ENCODE measurements around the gene NCSTN.
A peak's percentile ranks its signal among the peaks of the same experiment; 100 is the strongest.
"Not testable (repeated sequence)": the region's sequence is repeated elsewhere in the genome, so short reads cannot be mapped to it uniquely, and the experiment has no call there.

NCSTN gene

DNA sequence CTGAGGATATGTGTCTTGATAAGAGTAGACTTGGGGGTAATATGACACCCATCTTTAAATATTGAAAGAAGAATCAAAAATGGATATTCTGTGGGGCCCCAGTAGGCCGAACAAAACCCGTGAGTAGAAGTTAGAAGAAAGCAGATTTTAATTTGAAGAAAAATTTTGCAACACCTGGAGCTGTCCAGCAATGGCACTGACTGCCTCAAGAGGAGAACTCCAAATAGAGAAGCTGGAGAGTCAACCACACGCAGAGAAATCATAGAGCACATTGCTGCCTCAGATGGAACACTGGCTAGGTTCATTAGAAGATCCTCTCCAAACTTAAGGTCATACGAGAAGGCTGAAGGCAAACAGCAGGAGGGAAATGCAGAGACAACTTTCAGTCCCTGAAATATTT lies 30.5 kb downstream of the NCSTN start:
- DNase-seq = no peak
- H3K9me3 Mint-ChIP-seq = no peaks in the 10 kb centered on the region

DNA sequence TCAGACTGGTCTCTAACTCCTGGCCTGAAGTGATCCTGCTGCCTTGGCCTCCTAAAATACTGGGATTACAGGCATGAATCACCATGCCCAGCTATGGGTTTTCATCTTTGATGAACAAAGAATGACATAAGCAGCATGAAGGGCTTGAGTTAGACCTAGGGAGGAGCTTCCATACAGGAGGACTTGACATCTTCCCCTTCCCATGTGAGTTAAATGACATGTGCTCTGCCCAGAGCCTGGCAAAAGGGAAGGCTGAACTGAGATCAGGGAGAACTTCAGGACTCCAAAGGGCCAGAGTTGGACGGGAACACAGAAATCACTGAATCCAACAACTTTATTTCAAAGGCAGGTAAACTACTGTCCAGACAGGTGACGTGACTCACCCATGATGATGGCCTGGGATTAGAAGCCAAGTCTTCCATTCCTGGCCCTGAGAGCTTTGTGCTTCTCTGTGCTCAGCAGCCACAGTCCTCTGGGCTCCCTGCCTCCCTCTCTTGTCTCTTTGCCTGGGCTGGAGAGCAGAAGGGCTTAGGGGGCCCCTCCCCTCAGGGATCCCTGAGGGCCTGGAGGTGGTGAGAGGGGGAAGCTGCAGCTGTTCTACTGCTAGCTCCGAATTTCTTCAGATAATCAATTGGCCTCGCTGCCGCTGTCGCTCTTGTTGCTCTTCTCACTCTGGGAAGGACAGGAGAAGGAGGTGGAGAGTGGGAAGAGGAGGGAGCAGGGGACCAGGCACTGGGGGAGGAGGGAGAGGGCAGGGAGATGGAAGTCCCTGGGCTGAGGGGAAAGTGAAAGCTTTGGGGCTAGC lies 31.3 kb downstream of the NCSTN start:
- peaks cover 69% of the 10 kb centered on the region for H3K4me1 Mint-ChIP-seq
- no peak overlapping the region for H3K27ac Mint-ChIP-seq
- DNase-seq = peak; percentile 28
- no peaks in the 10 kb centered on the region for H3K9me3 Mint-ChIP-seq
- no peak overlapping the region for H3K4me3 Mint-ChIP-seq
- TF ChIP-seq, protein P1, sequence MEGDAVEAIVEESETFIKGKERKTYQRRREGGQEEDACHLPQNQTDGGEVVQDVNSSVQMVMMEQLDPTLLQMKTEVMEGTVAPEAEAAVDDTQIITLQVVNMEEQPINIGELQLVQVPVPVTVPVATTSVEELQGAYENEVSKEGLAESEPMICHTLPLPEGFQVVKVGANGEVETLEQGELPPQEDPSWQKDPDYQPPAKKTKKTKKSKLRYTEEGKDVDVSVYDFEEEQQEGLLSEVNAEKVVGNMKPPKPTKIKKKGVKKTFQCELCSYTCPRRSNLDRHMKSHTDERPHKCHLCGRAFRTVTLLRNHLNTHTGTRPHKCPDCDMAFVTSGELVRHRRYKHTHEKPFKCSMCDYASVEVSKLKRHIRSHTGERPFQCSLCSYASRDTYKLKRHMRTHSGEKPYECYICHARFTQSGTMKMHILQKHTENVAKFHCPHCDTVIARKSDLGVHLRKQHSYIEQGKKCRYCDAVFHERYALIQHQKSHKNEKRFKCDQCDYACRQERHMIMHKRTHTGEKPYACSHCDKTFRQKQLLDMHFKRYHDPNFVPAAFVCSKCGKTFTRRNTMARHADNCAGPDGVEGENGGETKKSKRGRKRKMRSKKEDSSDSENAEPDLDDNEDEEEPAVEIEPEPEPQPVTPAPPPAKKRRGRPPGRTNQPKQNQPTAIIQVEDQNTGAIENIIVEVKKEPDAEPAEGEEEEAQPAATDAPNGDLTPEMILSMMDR (IDR thresholded peaks at IDR 0.05) = no peak
- H3K36me3 Mint-ChIP-seq (ENCODE audit: low read depth) = no peaks in the 10 kb centered on the region
- H3K27me3 Mint-ChIP-seq (ENCODE audit: low read depth, poor library complexity) = peaks cover 3% of the 10 kb centered on the region

More for the DNA sequence above, 30.5 kb downstream of the NCSTN start:
- H3K4me3 Mint-ChIP-seq = no peak overlapping the region
- no peaks in the 10 kb centered on the region for H3K36me3 Mint-ChIP-seq (ENCODE audit: low read depth)
- H3K27me3 Mint-ChIP-seq (ENCODE audit: low read depth, poor library complexity) = peaks cover 3% of the 10 kb centered on the region
- TF ChIP-seq, protein P1 (IDR thresholded peaks at IDR 0.05) = no peak
- H3K27ac Mint-ChIP-seq = no peak overlapping the region
- H3K4me1 Mint-ChIP-seq = peaks cover 66% of the 10 kb centered on the region

DNA sequence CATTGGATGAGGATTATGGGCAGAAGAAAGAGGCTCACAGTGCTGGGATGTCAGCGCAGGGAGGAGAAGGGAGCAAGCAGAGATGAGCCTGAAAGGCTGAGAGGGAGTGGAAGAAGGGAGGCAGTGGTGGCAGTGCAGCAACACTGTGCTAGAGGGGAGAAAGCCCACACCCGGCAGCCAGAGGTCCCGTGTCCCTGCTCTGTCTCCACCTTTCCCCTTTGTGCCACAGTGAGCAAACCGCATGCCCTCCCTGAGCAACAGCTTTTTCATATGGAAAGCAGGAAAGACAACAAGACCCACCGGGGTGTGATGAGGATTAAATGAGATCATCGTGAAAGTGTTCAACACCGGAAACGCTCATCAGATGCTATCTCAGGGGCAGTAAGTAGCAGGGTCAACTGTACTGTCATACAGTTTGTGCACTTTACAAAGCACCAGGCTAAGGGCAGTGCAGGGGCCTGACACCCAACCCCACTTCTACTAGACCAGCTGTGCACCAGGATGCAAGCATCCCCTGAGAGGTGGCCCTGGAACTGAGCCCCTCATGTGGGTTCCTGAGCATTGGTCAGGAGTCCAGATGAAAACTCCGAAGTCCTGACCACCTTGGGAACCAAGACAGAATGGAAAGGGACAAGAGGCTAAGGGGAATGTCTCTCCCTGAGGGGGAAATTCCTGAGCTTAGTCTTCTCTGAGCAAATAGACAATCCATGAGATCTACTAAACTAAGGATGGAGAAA lies 32.8 kb downstream of the NCSTN start:
- H3K9me3 Mint-ChIP-seq = no peaks in the 10 kb centered on the region
- peak overlapping the region; percentile 29 for H3K4me3 Mint-ChIP-seq
- H3K27ac Mint-ChIP-seq = no peak overlapping the region

DNA sequence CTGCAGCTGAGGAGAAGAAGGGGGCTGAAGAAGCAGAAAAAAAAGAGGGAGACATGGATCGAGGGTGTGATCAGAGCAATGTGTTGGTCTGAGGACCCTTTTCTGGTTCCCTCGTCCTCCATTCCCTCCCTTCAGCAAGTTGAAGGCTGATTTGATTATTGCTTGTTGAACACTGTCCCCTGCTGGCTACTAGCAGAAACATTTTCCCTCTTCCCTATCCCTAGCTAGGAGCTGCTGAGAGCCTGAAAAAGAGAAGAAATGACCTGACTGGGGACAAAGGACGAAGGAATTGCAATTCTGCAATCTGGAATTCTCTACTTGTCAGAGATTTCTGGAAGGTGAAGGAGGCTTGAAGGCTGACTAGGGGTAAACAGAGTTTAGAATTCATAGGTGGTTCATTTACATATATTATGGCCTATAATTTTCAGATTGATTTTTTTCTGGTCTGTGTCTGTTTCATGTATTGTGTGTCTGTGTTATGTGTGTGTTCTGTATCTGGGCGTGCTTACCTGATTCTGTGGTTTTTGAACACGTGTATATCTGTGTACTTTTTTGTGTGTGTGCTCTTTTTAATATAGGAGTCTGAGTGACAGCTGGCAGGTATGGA lies 33.4 kb downstream of the NCSTN start:
- peak; percentile 37 for DNase-seq
- H3K36me3 Mint-ChIP-seq (ENCODE audit: low read depth) = no peaks in the 10 kb centered on the region
- H3K27ac Mint-ChIP-seq = no peak overlapping the region
- H3K9me3 Mint-ChIP-seq = no peaks in the 10 kb centered on the region
- H3K27me3 Mint-ChIP-seq (ENCODE audit: low read depth, poor library complexity) = no peaks in the 10 kb centered on the region
- peak overlapping the region; percentile 29 for H3K4me3 Mint-ChIP-seq
- TF ChIP-seq, protein P1 (IDR thresholded peaks at IDR 0.05) = peak; percentile 98
- peaks cover 55% of the 10 kb centered on the region for H3K4me1 Mint-ChIP-seq

More for the DNA sequence above, 32.8 kb downstream of the NCSTN start:
- Mint-ChIP-seq H3K4me1 (peaks cover 62% of the 10 kb centered on the region), H3K36me3 (ENCODE audit: low read depth) (no peaks in the 10 kb centered on the region), H3K27me3 (ENCODE audit: low read depth, poor library complexity) (peaks cover 3% of the 10 kb centered on the region)
- DNase-seq = no peak
- TF ChIP-seq, protein P1 (IDR thresholded peaks at IDR 0.05) = no peak

DNA sequence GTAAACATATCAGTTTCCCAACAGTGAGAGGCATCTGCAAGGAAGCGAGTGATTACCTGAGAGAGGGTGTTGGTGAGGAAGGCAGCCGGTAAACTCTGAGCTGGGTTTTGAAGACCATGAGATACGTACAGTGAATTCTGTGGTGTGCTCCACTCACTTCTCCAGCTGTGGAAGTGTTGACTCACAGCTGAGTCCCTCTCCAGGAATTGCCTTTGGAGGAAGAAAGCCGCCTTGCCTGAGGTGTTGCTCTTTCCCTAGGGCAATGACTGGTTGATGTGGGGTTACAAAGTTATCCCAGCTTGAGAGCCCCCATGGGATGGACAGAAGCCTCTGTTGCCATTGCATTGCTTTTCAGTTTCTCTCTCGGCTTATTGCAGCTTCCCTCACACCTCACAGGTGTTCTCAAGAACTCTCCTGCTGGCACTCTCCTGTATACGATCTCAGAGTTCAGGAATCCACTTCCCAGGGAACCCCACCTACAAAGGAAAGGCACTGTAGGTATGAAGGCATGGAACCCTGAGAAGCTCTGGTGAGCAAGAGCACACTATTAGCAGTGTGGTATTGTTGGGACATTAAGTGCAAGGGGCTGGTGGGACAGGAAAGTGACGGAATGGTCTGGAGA lies 34.5 kb downstream of the NCSTN start:
- TF ChIP-seq, protein P1 (IDR thresholded peaks at IDR 0.05) = no peak
- Mint-ChIP-seq H3K4me3 (no peak overlapping the region), H3K27ac (no peak overlapping the region), H3K9me3 (no peaks in the 10 kb centered on the region), H3K36me3 (ENCODE audit: low read depth) (no peaks in the 10 kb centered on the region), H3K27me3 (ENCODE audit: low read depth, poor library complexity) (peaks cover 3% of the 10 kb centered on the region), H3K4me1 (peaks cover 46% of the 10 kb centered on the region)
- DNase-seq = no peak

DNA sequence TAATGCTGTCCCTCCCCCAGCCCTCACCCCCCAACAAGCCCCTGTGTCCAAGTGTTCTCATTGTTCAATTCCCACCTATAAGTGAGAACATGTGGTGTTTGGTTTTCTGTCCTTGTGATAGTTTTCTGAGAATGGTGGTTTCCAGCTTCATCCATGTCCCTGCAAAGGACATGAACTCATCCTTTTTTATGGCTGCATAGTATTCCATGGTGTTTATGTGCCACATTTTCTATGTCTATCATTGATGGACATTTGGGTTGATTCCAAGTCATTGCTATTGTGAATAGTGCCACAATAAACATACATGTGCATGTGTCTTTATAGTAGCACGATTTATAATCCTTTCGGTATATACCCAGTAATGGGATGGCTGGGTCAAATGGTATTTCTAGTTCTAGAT lies 41.6 kb downstream of the NCSTN start:
- peaks cover 19% of the 10 kb centered on the region for H3K27me3 Mint-ChIP-seq (ENCODE audit: low read depth, poor library complexity)
- not testable (repeated sequence) for H3K27ac Mint-ChIP-seq, H3K4me1 Mint-ChIP-seq

DNA sequence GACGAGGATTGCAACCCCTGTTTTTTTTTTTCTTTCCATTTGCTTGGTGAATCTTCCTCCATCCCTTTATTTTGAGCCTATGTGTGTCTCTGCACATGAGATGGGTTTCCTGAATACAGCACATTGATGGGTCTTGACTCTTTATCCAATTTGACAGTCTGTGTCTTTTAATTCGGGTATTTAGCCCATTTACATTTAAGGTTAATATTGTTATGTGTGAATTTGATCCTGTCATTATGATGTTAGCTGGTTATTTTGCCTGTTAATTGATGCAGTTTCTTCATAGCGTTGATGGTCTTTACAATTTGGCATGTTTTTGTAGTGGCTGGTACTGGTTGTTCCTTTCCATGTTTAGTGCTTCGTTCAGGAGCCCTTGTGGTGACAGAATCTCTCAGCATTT lies 45.2 kb downstream of the NCSTN start:
- Mint-ChIP-seq H3K9me3 (peaks cover 47% of the 10 kb centered on the region), H3K27me3 (ENCODE audit: low read depth, poor library complexity) (peaks cover 29% of the 10 kb centered on the region)
- H3K27ac Mint-ChIP-seq; H3K4me1 Mint-ChIP-seq; H3K4me3 Mint-ChIP-seq; DNase-seq; H3K36me3 Mint-ChIP-seq (ENCODE audit: low read depth): not testable (repeated sequence)

More for the DNA sequence above, 41.6 kb downstream of the NCSTN start:
- not testable (repeated sequence) for DNase-seq; H3K4me3 Mint-ChIP-seq; H3K36me3 Mint-ChIP-seq (ENCODE audit: low read depth)
- peaks cover 44% of the 10 kb centered on the region for H3K9me3 Mint-ChIP-seq
